NCI-H524 (cell line): Measurements from ENCODE around the gene PDCD4.

Source experiments
- DNase-seq, 2 experiments: peaks; one replicate each; lab custom pipeline; 2025; lab: John Stamatoyannopoulos, UW

The PDCD4 gene

GRCh38 chr10:110919971-110920881, 48.5 kb downstream of the PDCD4 start:
- DNase-seq: peak; percentile 3 to 26

- DNase-seq: no peak
Measured at GRCh38 chr10:110923856-110924493, 52.2 kb downstream of the PDCD4 start.

GRCh38 chr10:110927461-110927860, 55.7 kb downstream of the PDCD4 start:
- no peak for DNase-seq

- no peak for DNase-seq
Measured at GRCh38 chr10:110931769-110932381, 60.1 kb downstream of the PDCD4 start.

- no peak for DNase-seq
Measured at GRCh38 chr10:110932505-110933180, 60.9 kb downstream of the PDCD4 start.

- DNase-seq: no peak
Measured at GRCh38 chr10:110936757-110937156, 65.0 kb downstream of the PDCD4 start.

GRCh38 chr10:110939419-110939818, 67.7 kb downstream of the PDCD4 start:
- no peak for DNase-seq

GRCh38 chr10:110944792-110945396, 73.2 kb downstream of the PDCD4 start:
- no peak for DNase-seq

- no peak for DNase-seq
Measured at GRCh38 chr10:110946496-110946895, 74.8 kb downstream of the PDCD4 start.

GRCh38 chr10:110947061-110947595, 75.4 kb downstream of the PDCD4 start:
- no peak for DNase-seq
